Cardiac muscle cell (in vitro differentiated cells and primary cell): ENCODE results near the gene AGPAT2. TPM values are rescaled to one million over a fixed set of nuclear protein-coding genes. Genes with fewer than 3 reads are reported as not detected.

Experiments
- DNase-seq, 2 donors: peaks; one replicate each; pipeline versions ENCODE4 v3.0.0 to v3.0.0-alpha.2; 2010 to 2017; ENCODE audit warnings: low read depth in 1 of 2, low spot score in 1 of 2
- H3K27ac ChIP-seq: fragments of 200-600 bp; sonication (generic); 2 replicates; pipeline ENCODE4 v1.5.1; 2016
- H3K27me3 ChIP-seq: fragments of 200-600 bp; sonication (generic); 2 replicates; pipeline ENCODE4 v1.6.0; 2016; ENCODE audit warnings: control low read depth
- H3K36me3 ChIP-seq: fragments of 200-600 bp; sonication (generic); 2 replicates; pipeline ENCODE4 v1.5.1; 2016; ENCODE audit warnings: control low read depth
- H3K4me1 ChIP-seq: fragments of 200-600 bp; sonication (generic); 2 replicates; pipeline ENCODE4 v1.8.1; 2017; ENCODE audit warnings: low read depth, mild to moderate bottlenecking, mixed run types
- H3K4me3 ChIP-seq: fragments of 200-600 bp; sonication (generic); 2 replicates; pipeline ENCODE4 v1.5.1; 2016; ENCODE audit warnings: mild to moderate bottlenecking
- H3K9me3 ChIP-seq: fragments of 200-600 bp; sonication (generic); 2 replicates; pipeline ENCODE4 v1.5.1; 2017; ENCODE audit warnings: low read depth, mild to moderate bottlenecking, control low read depth
- CTCF ChIP-seq: IDR thresholded peaks from 2 replicates; pipeline ENCODE4 v1.5.1; 2012; ENCODE audit warnings: low read depth, mild to moderate bottlenecking, low read length
- polyA plus RNA-seq: library from polyadenylated mRNA; unstranded; fragments of >200 nt; fragmentation: Nextera tagmentation; extraction: Ambion mirVana; gene quantifications from 2 replicates; pipeline ENCODE4 v1.2.1, GENCODE V29; 2016
- total RNA-seq: library from RNA; depleted of rRNA; stranded (reverse); fragments of >200 nt; gene quantifications from 2 replicates; pipeline ENCODE4 v1.2.3, GENCODE V29; 2016

AGPAT2 gene
- total and polyA plus RNA-seq, 2 experiments from 2014 or later: 72.5 to 103 TPM

DNA sequence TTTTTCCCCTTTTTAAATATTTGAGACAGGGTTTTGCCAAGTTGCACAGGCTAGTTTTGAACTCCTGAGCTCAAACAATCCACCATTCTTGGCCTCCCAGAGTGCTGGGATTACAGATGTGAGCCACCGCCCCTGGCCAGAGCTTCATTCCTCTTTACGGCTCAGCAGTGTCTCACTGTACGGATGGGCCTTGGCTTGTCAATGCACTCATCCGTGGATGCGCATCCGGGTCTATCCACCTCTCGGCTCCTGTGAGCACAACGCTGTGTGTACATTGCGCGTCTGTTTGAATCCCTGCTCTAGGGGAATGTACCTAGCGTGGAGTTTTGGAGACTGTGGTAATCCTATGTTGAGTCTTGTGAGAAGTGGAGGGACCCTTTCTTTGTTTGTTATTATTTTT is 35.4 kb downstream of the AGPAT2 start:
- Histone ChIP-seq H3K27ac (no peak overlapping the region), H3K4me1 (no peaks in the 10 kb centered on the region), H3K9me3 (no peaks in the 10 kb centered on the region), H3K4me3 (no peak overlapping the region), H3K36me3 (no peaks in the 10 kb centered on the region), H3K27me3 (no peaks in the 10 kb centered on the region)
- DNase-seq: no peak
- TF ChIP-seq CTCF: no peak

DNA sequence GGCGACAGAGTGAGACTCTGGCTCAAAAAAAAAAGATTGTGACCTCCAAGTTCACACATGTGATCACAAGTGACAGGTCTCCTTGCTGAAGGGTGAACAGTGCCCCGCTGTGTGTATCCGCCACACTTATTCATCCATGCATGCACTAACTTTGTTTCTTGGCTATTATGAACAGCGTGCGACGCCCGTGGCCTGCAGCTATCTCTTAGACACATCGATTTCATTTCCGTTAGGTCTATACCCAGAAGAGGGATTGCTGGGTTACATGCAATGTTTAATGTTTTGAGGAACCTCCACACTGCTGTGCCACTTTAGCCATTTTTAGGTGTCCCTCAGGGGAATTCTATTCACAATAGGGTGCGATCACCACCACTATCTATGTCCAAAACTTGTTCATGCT is 36.6 kb downstream of the AGPAT2 start:
- Histone ChIP-seq H3K4me3 (no peak overlapping the region), H3K4me1 (peaks cover 4% of the 10 kb centered on the region), H3K9me3 (no peaks in the 10 kb centered on the region), H3K36me3 (no peaks in the 10 kb centered on the region), H3K27me3 (no peaks in the 10 kb centered on the region), H3K27ac (no peak overlapping the region)
- no peak for TF ChIP-seq CTCF
- no peak for DNase-seq

GRCh38 chr9:136650021-136650420 is 37.2 kb downstream of the AGPAT2 start:
- Histone ChIP-seq H3K9me3 (no peaks in the 10 kb centered on the region), H3K4me3 (no peak overlapping the region), H3K36me3 (no peaks in the 10 kb centered on the region), H3K27ac (no peak overlapping the region), H3K4me1 (peaks cover 4% of the 10 kb centered on the region), H3K27me3 (no peaks in the 10 kb centered on the region)
- no peak for DNase-seq
- no peak for TF ChIP-seq CTCF

- TF ChIP-seq CTCF: no peak
- no peak overlapping the region for H3K4me3 ChIP-seq
- H3K9me3 ChIP-seq: no peaks in the 10 kb centered on the region
- no peak overlapping the region for H3K27ac ChIP-seq
- peaks cover 9% of the 10 kb centered on the region for H3K4me1 ChIP-seq
- no peaks in the 10 kb centered on the region for H3K36me3 ChIP-seq
- H3K27me3 ChIP-seq: no peaks in the 10 kb centered on the region
- DNase-seq: peak in 1 of 2 donors; percentile 42
Measured at GRCh38 chr9:136648751-136649150, 38.5 kb downstream of the AGPAT2 start.

DNA sequence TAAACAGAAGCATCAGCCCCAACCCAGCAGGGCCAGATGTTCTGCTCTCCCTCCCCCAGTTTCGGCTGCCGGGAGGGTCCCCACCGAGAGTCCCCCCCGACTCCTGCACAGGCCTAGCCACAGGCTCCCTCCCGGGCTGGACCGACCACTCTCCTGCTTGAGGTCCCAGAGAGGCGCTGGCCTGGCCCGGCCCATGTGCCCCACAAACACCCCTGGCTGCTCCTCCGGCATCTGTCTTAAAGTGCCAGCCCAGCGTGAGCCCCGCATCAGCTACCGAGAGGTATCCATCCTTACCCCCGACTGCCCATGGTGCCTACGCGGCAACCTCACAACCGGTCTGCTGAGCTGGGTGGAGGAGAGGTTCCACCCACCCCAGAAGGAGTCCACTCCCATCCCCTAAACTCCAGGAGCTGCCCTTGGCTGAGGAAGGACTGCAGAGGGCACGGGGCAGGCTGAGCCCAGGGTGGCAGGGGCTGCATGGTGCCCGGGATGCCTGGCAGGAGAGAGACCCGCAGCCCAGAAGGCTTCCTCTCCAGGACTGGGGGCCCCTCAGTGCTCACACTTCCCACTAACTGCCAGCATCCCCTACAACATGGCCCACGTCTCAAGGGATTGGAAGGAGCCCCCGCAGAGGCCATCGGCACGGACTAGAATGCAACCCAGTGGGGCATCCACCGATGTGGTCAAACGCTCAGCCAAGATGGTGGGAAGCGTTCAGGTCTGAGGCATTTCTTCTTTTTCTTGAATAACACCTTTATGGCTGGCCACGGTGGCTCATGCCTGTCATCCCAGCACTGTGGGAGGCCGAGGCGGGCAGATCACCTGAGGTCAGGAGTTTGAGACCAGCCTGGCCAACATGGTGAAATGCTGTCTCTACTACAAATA is 40.2 kb downstream of the AGPAT2 start:
- H3K27ac ChIP-seq: no peak overlapping the region
- H3K9me3 ChIP-seq: no peaks in the 10 kb centered on the region
- TF ChIP-seq CTCF: no peak
- peaks cover 9% of the 10 kb centered on the region for H3K4me1 ChIP-seq
- no peak overlapping the region for H3K4me3 ChIP-seq
- DNase-seq: no peak
- no peaks in the 10 kb centered on the region for H3K36me3 ChIP-seq
- H3K27me3 ChIP-seq: no peaks in the 10 kb centered on the region
